IPS DF 4.7 (cell line): ENCODE data around the gene SERPINE2.

Experiments
- DNase-seq: peaks from one replicate; pipeline ENCODE4 v3.0.0-alpha.2; 2013; ENCODE audit warnings: low spot score; ENCODE audit errors: extremely low read depth

SERPINE2 gene

GRCh38 chr2:224039080-224039769 is at the start of gene SERPINE2:
TSS of gene SERPINE2 (minus strand) at chr2:224039286. CDS start at chr2:224001900, 37,386 bp downstream.
- no peak for DNase-seq

DNA sequence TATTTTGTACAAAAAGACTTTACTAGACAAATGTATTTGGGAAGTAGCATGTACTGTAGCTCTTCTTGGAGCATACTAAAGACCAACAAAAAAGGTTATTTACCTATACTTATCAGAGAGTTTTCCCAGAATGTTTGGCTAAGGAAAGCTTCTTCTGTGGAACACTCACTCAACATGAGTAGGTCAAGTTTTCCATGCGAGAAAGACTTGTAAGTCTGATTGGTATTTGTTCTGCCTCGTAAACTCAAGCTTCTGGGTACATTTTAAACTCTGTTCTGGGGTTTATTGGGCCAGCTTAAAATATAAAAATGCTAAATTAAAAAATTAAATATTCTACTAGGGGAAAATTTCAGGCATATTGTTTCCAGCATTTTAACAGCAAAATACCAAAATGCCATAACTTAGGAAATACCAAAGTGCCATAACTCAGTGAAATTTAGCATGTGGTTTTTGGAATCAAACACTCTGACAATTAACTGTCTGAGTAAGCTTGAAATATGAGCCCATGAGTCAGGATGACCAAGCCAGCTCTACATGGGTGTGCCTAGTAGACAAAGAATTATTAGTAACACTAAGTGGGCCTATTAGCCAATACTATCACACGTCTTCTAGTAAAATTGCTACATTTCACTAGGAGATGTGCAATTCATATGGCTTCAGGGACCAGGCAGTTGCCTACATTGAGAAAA is 47.3 kb upstream of the SERPINE2 start:
- DNase-seq: no peak

GRCh38 chr2:224085811-224086210 is 46.7 kb upstream of the SERPINE2 start:
- no peak for DNase-seq

DNA sequence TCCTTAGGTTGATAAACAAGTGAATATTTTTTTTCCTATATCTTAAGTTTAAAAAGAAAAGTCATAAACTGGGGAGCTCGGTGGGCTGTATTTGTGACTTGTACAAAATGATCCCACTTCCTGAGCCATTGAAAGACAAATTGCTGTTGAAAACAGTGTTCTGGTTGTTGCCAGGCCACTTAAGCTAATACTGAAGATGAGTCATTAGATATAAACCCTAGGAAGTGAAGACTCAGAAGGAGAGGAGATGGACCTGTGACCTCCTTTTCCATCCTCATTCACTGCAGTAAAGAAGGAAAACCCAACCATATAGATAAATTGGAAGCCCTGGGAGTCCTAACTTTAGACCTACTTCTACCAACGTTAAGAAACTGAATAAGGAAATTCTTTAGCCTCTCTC is 46.2 kb upstream of the SERPINE2 start:
- DNase-seq: no peak

DNA sequence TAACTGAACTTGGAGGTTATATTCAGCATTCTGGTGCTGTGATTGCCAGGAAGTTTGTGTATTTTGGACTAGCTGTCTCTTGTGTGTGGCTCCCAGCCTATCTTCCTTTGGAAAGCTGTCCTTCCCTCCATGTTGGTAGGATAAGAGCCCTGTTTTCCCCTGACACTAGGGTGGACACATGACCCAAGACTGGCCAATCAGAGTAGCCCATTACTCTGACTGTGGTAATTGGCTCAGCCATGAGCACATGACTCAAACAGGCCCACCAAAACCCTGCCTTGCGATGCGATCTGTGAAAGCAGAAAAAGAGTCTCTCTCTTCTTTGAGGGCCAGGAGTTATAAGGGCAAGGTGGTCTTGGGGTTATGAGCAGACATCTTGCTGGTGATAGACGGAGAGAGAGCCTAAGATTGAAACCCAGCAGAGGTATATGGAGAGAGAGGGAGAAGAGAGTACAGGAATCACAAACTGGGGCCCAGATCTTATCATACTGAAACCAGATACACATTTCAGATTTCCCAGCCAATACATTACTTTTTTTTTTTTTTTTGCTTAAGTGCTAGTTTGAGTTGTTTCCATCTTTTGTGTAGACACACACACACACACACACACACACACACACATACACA is 45.3 kb upstream of the SERPINE2 start:
- no peak for DNase-seq

DNA sequence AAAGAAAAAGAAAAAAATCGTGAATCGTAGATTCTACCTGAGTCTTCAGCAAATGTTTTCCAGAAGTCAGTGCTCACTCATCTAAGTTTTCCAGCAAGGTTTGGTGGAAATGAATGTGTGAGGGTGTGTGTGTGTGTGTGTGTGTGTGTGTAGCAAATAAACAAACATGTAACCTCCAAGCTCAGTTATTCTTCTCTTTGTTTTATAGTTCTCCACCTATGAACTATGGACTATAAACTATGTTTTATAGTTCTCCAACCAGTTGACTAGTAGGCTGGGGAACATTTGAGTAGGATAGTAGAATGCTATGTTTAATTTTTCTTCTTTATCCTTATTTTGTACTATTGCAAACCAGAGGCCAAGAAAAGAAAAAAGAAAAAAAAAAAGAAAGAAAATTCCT is 44.6 kb upstream of the SERPINE2 start:
- DNase-seq: no peak

- no peak for DNase-seq
These were observed 39.6 kb upstream of the SERPINE2 start for GRCh38 chr2:224078656-224079055.

- DNase-seq: no peak
These were observed 38.9 kb upstream of the SERPINE2 start for GRCh38 chr2:224077773-224078507.

DNA sequence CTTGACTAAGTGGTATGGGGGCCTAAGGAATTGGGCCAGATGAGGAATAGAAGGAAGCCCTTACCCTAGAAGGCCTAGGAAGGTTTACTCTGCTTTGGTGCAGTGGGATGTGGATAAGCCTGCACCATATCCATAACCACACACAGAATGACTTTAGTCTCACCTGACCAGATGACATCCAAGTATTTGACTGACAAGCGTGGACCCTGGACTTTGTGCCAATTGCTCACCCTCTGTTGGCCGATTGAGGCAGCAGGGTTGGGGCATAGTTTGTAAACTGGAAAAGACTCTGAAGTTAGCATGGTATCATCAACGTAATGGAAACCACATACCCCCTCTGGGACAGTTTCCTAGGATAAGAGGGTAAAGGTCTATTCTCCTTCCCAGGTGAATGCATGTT is 36.5 kb upstream of the SERPINE2 start:
- no peak for DNase-seq

DNA sequence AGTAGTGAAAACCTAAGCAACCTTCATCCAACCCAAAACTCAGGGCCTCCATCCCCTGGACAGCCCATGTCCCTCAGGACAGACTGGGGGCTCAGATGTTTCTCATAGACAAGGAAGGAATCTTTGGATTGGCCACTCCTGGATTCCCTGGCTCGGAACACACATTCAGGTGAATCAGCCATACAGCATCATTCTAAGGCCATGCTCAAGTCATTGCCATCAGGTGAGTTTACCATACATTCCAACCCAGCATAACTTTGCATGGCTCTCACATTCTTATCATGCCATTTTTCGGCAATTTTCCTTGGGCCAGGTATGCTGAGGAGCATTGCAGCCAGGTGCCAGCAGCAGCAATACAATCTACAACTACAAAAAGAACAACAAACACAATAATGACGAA is 34.6 kb upstream of the SERPINE2 start:
- no peak for DNase-seq

DNA sequence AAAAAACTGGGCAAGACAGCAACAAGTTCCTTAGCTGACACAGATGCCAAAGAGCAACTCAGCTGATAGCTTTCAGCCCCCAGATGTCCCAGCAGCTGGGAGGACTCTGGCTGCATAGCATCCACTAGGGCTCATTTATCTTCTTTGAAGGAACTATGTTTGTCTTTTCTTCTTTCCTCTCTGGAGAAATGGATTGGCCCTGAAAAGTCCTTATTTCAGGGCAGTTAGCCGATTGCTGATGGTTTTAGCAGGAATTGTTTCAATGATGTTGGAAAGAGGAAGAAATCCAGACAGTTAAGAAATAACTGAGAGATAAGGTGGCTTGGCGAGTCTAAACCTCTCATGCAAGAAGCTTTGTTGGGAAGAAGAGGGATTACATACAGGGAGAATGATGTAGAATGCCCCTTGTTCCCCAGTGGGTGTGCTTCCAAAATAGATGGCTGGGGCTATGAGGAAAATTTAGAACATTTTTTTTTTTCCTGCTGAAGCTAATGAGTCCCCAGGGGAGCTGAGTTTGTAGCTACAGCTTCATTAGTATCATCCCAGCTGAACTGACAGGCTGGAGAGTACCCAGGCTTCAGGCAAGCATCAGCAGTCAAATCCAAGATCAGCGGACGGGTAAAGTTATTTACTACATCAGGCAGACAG is 33.6 kb upstream of the SERPINE2 start:
- no peak for DNase-seq

- DNase-seq: no peak
These were observed 30.1 kb upstream of the SERPINE2 start for GRCh38 chr2:224069172-224069571.

DNA sequence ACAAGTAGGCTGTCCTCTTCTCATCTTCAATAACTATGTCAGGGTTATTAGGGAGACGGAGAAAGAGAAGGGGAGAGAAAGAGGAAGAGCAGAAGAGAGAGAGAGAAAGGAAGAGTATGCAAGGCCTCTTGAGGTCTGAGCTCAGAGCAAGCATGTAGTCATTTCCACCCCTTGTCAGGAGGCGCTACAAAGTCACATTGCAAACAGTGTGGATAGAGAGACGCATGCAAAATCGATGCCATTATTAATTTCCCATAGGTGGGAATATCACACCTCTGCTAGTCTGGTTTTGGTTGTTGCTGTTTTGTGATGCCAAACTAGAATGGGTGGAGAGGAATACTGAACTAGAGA is 24.2 kb upstream of the SERPINE2 start:
- DNase-seq: no peak

GRCh38 chr2:224062481-224063297 is 23.6 kb upstream of the SERPINE2 start:
- DNase-seq: no peak

DNA sequence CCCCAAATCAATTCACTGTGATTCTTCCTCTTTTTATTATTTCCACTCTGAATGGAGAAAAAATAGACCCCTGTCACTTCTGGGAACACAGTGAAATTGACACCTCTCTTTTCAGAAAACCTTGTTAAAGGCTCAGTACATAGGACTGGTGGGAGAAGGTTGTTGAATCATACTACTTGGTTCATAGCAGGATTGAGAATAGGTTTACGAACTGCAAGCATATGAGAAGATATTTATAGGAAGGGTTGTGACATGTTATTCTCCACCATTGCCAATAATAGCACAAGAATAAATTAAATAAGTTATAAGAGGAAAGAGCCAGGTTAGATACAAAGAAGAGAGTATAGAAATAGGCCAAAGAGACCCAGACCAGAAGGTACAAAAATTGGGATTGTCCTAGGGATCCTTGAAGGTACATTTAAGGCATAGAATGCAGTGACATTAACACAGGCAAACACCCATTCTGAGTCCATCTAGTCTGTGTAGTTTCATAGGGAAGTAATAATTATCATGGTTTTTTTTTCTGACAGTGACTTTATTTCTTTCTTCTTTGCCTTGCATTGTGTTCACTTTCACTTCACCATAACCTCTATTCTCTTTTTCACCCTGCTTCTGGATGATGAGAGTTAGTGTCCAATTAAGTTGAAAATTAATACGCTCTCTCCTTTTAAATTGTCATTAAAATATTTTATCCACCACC is 21.8 kb upstream of the SERPINE2 start:
- DNase-seq: no peak

DNA sequence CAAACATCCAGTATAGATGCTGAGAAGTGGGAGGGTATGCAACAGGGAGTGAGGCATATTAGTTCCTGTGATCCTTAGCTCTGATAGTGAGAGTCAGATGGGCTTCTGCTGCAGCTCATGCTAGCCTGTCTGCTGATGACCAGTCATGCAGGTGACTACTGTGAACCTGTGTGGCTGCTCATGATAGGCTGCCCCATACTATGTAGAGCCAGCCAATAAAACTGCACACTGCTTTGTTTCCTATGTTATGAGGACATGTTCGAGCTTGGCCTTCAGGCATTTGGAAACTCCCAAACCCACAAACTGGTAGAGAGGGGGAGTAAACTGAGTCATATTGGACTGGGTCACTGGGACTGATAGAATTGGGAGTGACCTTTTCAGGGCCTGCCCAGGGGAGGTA is 20.1 kb upstream of the SERPINE2 start:
- no peak for DNase-seq

GRCh38 chr2:224058048-224058775 is 19.1 kb upstream of the SERPINE2 start:
- no peak for DNase-seq

GRCh38 chr2:224056889-224057288 is 17.8 kb upstream of the SERPINE2 start:
- no peak for DNase-seq

- no peak for DNase-seq
These were observed 16.0 kb upstream of the SERPINE2 start for GRCh38 chr2:224055101-224055500.
